NK-92 treated with Interleukin-12 subunit alpha and Interleukin-12 subunit beta, amount 100 ng/mL, for 24 hours (cell line): Measurements from ENCODE around the gene RASSF8.

Source experiments
- DNase-seq: peaks from one replicate; lab custom pipeline; 2025; lab: John Stamatoyannopoulos, UW

Gene RASSF8

DNA sequence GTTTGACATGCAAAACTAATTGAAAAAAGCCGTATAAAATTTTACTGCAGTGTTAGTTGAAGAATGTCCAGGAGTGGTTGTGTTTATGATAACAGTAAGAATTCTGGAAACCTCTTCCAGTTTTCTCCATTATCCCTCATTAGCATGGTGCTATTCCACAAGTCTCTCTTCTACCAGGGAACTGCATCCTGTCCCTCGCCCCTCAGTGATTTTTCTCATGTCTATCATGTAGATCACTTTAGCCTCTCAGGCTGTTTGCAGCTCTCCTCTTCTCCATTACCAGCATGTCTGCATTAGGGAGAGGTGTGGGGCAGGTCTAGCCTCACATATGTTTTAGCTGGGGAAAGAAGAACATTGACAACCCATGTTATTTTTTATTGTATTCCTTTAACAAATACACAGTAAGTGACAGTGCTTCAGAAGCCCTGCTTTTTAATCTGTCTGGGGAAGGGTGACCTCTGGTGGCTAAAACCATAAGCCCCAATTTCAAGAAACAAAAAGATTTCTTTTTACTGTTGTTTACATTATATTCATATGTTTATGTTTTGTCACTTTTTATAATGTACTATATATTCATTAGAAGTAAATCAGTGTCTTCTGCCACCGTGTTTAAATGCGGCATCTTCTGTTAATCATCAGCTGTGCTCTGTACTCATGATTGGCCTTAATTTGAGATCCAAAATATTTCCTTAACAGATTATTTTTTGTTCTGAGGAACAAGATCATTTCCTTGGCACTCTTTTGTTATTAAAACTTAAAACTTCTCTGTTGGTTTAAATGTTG, 70.7 kb downstream of the RASSF8 start:
- no peak for DNase-seq

DNA sequence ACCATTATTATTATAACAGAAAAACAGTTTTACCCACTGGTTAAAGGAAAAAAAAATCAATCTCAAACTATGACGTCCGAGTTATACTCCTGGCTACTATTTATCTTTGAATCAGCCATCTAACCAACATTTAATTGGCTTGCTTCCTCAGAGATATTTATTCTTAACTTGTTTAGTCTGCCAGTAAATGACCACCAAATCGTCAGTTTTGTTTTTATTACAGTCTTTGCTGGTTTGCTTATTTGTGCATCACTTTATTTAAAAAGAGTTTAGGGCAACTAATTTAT, 71.2 kb downstream of the RASSF8 start:
- no peak for DNase-seq

DNA sequence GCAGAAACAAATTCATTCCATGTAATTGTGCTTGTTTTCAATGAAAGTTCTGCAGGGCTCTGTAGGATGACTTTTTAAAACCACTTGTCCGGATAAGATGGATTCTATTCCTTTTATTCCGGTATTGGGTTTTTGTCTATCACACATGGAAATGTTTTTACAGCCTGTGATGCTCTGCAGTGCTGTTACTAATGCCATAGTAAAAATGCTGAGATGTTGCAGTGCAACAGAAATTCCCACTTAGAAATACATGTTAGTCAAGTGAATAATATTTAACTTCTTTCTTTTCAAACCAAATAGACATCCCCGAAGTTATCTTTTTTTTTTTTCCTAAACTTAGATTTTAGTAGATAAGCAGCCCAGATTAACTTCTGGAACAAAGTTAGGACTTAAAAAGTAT, 71.9 kb downstream of the RASSF8 start:
- no peak for DNase-seq

GRCh38 chr12:26031318-26031717, 72.8 kb downstream of the RASSF8 start:
- no peak for DNase-seq

GRCh38 chr12:26031827-26032226, 73.3 kb downstream of the RASSF8 start:
- DNase-seq, result no peak

DNA sequence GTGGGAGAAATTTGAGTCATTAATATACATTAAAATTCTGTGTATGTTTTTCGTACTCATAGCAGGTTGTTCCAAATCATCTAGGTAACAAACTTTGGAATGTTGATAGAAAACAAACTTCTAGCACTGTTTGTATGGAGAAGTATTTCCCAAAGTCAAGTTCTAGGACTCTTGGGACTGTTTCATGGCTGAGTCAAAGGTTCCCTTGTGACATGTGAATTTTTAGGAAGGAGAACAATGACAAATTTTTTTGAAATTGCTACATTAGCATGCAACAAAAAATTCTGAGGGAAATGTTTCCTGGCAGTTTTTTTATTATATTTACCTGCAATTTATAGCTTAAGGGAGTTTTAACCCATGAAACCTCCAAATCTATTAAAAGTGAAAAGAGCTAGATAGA, 73.8 kb downstream of the RASSF8 start:
- DNase-seq, result no peak

GRCh38 chr12:26032719-26033241, 74.3 kb downstream of the RASSF8 start:
- no peak for DNase-seq

GRCh38 chr12:26034371-26035142, 76.1 kb downstream of the RASSF8 start:
- no peak for DNase-seq

- no peak for DNase-seq
Measured at GRCh38 chr12:26036877-26037276, 78.4 kb downstream of the RASSF8 start.

DNA sequence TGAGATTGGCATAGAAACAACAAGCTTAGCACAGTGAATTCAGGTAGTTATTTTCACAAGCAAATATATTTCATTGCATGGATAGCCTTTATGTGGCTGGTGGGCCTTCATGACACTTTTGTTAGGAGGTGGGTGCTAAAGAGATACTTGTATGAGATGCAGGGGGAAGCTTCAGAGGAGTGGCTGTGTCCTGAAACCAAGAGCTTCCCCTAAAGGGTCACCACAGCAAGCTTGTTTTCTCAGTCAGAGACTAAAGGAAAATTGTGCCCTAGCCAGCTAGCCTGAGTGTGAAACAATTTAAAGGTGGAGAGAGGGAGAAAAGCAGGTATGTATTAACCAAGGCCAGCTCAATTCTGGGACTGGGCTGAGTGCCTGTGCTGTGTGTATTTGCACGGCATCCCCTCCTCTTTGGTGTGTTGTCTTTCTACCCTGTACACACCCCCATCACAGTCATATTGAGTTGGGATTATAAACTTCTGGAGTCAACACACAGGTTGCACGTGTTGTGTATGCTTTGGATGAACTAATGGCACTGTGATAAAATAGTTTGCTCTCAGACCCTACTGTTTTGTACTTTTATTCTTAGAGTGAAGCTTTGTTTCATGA, 79.2 kb downstream of the RASSF8 start:
- no peak for DNase-seq

DNA sequence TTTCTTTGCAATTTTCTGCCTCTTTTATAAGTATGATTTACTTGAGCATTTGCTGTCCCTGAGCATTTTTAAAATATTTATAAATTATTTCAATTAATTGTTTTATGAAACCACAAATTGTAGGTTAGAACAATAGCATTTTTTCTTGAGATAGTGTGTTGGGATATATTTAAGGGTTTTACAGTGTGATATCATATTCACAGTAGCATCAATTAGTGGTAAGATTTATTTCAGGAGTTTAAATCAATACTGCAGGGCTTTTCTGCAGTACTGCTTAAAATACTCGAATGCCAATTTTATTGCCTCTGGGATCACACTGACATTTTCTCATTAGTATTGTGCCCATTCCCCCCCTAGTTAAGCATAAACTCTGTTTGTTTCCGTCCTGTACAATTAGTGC, 84.2 kb downstream of the RASSF8 start:
- DNase-seq, result no peak

DNA sequence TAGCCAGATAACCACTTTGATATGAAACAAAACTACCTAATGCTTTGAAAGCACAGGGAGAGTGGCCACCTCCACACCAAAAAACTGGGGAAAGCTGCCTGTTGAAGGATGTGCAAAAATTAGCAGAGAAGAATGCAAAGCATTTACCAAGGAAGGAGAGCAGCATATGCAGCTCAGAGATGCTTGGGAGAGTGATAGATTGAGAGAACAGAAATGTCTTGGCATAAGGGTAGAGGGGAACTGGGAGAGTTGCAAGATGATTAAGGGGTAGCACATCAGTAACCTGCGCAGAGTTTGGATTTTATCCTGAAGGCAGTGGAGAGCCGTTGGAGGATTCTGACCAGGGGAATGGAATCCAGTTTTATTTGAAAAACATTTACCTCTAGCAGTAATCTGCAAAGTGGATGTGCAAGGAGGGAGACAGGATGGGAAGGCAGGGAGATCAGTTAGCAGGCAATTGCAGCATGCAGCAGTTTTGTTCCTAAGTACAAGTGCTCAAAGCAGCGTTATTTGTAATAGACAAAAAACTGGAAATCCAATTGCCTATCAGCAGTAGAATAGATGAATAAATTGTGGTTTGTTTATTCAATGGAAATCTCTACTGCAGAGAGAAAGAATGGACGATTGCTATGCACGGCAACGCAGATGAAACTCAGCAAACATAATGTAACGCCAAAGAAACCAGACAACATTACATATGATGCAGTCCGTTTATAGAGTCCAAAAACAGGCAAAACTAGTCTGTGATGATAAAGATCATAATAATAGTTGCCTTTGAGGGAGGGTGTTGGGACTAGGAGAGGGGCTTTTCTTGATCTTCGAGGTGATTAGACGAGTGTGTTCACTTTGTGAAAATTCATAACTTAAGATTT, 84.9 kb downstream of the RASSF8 start:
- no peak for DNase-seq

GRCh38 chr12:26044007-26044394, 85.5 kb downstream of the RASSF8 start:
- DNase-seq, result no peak

GRCh38 chr12:26044592-26044991, 86.1 kb downstream of the RASSF8 start:
- no peak for DNase-seq

DNA sequence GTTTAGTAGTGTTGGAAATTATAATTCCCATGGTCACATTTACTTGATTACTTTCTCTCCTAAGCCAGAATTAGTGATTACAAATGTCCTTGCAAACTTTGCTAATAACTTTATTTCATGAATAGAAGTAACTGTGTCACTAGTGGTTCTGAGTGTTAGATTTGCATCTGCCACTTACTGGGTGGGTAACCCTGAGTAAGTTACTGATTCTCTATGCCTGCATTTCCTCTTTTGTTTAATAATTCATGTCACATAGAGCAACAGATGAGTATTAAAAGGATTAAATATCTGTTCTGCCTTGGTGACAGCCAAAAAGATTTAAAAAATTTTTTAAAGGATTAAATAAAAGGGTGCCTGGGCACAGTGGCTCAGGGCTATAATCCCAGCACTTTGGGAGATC, 87.7 kb downstream of the RASSF8 start:
- no peak for DNase-seq

GRCh38 chr12:26046906-26047305, 88.4 kb downstream of the RASSF8 start:
- DNase-seq, result no peak

- no peak for DNase-seq
Measured at GRCh38 chr12:26047401-26048226, 89.1 kb downstream of the RASSF8 start.

- DNase-seq, result no peak
Measured at GRCh38 chr12:26052652-26053051, 94.2 kb downstream of the RASSF8 start.

GRCh38 chr12:26054383-26054782, 95.9 kb downstream of the RASSF8 start:
- no peak for DNase-seq

GRCh38 chr12:26055087-26055486, 96.6 kb downstream of the RASSF8 start:
- DNase-seq, result no peak

GRCh38 chr12:26056335-26056734, 97.9 kb downstream of the RASSF8 start:
- DNase-seq, result no peak
